ENCODE measurements around the gene SPPL2B.

Gene SPPL2B

DNA sequence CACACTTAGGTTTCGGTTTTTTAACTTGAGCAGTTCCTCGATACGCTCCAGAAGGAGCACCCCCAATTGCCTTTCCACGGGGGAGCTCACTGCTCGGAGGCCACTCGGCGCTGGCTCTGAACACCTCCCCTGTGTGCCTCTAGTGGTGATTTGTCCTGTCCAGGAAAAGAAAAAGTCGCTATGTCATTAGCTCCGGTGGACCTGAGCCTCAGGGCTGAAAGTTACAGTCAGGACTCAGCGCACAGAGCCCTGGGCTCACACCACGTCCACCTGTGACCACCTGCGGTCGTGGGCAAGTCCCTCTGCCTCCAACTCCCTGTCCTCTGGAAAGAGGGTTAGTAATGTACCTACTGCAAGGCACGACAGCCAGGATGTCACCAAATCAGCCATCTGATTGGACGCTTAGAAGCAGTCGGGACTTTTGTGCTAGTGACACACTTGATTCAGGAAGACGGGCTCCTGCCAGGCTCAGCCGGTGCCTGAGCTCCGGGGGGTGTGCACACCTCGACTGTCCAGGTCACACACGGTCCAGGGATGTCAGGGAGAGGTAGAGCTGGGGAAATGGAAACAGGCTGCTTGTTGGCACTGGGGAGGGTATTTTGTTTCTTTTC, 27.7 kb downstream of the SPPL2B start:
- DNase-seq (ENCODE audit: low read depth): no peak

DNA sequence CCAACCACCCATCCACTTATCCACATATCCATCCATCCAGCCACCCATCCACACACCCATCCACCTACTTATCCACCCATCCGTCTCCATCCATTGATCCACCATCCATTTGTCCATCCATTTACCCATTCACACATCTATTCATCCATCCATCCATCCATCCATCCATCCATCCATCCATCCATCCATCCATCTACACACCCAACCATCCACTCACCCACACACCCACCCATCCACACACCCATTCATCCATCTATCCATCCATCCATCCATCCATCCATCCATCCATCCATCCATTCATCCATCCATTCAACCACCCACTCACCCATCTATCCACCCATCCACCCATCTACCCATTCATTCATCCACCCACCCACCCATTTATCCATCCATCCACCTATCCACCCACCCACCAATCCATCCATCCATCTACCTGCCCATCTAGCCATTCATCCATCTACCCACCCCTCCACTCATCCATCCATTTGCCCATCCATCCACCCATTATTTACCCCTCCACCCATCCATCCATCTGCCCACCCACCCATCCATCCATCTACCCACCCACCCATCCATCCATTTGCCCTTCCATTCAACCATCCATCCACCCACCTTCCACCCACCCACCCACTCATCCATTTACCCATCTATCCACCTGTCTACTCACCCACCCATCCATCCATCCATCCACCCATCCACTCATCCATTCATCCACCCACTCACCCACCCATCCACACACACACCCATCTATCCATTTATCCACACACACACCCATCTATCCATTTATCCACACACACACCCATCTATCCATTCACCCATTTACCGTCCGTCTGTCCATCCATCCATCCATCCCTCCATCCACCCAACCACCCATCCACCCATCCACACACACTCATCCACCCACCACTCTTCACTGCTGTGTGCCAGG, 29.1 kb downstream of the SPPL2B start:
- no peak for DNase-seq (ENCODE audit: low read depth)

DNA sequence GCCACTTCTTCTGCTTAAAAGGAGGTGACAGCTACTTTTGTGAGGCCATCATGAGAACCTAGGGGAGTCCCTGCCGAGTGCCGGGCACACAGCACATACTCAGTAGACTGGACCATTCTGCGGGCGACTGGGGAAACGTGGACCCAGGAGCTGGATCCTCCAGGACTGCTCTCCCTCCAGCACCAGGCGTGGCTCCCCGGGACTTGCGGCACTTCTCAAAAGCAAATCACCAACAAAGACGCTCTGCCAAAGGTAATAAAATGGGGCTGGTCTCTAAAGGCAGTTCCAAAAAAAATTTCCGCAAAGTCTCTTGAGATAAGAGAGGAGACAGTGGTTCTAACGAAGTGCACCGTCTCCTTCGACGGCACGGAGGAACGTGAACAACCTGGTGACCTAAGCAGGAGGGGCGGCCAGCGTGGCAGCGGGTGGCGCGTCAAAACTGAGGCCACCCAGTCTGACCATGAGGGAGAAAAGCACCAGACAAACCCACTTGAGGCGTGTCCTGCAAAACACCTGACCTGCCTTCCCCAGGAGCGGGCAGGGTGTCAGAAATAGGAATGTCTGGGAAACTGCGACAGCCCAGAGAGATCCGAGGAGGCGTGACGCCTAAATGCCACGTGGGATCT, 30.2 kb downstream of the SPPL2B start:
- DNase-seq (ENCODE audit: low read depth): no peak

DNA sequence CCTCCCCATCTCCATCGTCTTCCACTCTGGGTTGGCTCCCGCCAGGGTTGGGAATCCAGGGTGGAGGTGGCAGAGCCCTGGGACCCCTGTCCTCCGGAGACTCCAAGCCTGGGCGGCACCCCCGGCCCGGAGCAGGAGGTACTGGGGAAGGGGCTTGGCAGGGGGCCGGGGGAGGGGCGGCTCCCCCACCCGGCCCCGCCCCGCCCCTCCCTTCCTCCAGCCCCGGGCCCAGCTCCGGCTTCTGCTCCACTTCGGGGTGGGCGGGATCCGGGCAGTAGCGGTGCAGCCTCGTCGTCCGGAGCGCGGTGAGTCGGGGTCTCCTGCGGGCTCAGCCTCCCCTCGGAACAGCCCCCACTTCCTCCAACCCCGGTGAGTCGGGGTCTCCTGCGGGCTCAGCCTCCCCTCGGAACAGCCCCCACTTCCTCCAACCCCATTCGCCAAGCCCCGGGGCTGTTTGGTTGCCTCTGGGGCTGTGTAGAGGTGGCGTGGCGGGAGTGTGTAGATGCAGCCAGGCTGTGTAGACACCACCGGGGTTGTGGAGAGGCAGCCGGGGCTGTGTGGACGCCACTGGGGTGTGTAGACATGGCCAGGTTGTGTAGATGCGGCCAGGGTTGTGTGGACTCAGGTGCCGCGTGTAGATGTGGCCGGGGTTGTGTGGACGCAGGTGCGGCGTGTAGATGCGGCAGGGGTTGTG, 31.7 kb downstream of the SPPL2B start, which contains the start of gene TMPRSS9:
TSS of gene TMPRSS9 (plus strand) at position 274 of the 694 bp plus-strand sequence. CDS start 29,521 bp downstream, outside the sequence.
- no peak for DNase-seq (ENCODE audit: low read depth)

DNA sequence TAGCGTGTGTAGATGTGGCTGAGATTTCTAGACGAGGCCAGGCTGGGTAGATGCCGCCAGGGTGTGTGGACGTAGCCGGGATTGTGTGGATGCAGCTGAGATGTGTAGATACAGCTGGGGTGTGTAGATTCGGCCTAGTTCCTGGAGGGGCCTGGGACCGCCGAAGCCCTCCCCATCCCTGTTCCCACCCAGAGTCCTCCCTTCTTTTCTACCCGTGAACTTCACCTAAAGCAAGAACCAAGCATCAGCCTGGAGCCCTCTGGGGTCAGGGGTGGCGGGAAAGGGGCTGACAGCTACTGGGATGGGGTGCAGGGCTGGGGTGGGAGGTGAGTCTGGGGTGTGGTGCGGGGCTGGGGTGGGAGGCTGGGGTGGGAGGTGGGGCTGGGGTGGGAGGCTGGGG, 32.3 kb downstream of the SPPL2B start:
- no peak for DNase-seq (ENCODE audit: low read depth)

DNA sequence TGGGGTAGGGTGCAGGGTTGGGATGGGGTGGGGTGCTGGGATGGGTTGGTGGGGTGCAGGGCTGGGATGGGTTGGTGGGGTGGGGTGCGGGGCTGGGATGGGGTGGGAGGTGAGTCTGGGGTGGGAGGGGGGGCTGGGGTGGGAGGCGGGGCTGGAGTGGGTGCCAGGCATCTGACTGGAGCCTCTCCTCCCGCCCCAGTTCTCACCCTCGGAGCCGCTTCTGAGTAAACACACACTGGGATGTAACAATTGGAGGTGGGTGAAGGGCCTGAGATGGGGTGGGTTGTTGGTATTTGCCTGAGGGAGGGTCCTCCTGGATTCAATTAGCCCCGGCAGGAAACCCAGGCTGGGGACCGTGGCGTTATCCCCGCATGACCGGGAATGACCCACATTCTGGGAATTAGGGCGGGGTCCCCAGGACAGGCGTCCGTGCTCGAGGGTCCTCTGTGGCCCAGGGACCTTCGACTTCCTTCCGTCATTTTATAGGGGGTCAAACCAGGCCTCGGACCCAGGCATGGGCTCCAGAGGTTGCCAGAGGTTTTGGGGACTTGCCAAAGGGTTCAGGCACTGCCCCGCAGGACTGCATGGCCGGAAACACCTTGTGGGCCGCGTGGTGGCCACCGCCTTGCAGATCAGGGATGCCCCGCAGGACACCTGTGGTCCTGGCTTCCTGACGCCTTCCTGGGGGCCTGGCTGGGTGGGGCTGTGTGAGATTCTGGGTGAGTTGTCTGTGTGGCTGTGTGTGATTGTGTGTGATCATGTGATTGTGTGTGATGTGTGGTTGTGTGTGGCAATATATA, 33.0 kb downstream of the SPPL2B start:
- no peak for DNase-seq (ENCODE audit: low read depth)

DNA sequence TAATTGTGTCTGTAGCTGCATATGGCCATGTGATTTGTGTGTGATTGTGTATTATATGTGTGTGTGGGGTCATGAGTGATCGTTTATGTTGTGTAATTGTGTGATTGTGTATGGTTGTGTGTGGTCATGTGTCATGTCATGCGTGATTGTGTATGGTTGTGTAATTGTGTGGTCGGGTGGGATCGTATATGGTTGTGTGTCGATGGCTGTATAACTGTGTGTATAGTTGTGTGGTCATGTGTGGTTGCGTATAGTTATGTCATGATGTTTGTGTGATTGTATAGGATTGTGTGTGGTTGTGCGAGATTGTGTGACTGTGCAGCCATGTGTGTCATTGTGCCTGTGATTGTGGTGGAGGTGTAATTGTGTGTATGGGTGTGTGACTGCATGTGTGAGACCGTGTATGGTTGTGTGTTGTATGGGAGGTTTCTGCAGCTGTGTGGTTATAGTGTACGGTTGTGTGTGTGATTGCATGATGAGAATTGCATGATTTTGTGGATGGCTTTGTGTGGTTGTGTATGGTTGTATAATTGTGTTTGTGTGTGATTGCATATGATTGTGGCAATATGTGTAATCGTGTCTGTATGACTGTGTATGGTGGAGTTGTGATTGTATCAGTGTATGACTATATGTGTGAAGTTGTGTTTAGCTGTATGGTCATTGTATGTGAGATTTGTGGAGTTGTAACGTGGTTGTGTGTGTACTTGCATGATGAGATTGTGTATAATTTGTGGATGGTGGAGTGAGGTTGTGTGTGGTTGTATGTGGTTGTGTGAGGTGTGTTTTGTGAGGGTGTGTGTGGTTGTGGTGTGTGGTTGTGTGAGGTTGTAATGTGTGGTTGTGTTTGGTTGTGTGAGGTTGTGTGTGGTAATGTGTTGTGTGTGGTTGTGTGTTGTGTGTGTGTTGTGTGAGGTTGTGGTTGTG, 33.8 kb downstream of the SPPL2B start:
- no peak for DNase-seq (ENCODE audit: low read depth)

DNA sequence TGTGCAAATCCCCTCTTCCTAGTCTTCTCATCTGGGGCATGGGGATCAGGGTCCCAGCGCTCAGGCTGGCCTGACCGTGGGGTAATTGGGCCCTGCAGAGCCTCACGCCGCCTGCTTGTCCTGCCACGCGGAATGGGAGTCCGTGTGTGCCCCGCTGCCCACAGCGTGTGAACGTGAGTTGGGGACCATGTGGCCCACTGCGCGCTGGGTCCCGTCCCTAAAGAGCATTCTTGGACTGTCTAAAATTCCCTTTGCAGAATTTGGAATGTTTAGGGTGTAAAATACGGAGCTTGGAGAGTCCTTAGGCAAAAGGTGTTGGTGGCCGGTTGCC, 34.5 kb downstream of the SPPL2B start:
- no peak for DNase-seq (ENCODE audit: low read depth)

DNA sequence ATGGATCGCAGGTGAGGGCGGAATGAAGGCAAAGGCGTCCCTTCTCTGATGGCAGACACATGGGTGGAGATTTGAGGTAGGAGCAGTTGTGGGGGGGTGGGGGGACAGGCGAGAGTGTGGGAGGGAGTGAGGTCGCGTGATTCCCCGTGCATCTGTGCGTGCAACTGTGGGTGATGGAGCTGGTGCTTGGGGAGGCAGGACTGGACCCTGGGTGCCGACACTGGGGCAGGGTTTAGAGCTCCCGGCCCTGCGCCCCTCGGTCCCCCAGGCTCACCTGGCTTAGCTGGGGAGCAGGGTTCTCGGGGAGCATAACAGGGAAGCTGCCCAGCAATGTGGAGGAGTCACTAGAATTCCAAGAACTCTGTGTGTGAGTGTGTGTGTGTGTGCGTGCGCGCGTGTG, 34.9 kb downstream of the SPPL2B start:
- DNase-seq (ENCODE audit: low read depth): no peak

DNA sequence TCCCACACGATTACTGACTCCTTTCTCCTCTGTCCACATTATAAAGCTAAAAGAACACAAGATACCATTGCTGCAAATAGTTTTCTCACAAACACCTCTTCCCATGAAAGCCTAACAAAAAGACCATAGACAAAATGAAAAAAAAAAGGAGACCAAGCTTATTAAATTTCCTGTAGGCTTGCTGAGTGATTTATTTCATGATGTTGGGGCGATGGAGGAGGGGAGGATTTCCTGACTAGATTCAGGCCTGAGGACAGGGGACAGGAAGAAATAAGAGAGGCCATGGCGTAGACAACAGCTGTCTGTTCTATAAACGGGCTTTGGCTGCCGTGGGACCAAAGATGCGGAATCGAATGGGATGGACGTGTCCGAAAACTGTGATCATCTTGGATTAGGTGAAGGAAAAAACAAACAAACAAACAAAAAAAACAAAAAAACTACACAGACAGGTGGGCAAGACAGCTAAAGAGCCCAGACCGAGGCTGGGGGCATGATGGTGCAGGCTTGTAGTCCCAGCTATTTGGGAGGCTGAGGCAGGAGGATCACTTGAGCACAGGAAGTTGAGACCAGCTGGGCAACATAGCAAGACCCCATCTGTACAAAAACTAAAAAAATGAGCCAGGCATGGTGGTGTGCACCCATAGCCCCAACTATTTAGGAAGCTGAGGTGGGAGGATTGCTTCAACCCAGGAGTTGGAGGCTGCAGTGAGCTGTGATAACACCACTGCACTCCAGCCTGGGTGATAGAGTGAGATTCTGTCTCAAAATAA, 36.9 kb downstream of the SPPL2B start:
- no peak for DNase-seq (ENCODE audit: low read depth)

DNA sequence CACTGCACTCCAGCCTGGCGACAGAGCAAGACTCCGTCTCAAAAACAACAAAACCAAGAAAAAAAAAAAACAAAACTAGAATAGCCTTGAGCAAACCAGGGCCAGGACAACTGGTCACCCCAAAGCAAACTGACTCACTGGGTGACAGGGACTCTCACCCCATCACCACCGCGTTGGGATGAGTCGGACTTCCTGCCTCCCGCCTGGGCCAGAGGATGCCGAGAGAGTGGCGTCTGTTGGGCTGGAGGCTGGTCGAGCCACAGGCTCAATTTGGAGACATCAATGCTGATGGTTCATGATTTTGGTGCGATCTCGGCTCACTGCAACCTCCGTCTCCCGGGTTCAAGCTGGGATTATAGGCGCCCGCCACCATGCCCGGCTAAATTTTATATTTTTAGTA, 43.2 kb downstream of the SPPL2B start:
- no peak for DNase-seq (ENCODE audit: low read depth)

DNA sequence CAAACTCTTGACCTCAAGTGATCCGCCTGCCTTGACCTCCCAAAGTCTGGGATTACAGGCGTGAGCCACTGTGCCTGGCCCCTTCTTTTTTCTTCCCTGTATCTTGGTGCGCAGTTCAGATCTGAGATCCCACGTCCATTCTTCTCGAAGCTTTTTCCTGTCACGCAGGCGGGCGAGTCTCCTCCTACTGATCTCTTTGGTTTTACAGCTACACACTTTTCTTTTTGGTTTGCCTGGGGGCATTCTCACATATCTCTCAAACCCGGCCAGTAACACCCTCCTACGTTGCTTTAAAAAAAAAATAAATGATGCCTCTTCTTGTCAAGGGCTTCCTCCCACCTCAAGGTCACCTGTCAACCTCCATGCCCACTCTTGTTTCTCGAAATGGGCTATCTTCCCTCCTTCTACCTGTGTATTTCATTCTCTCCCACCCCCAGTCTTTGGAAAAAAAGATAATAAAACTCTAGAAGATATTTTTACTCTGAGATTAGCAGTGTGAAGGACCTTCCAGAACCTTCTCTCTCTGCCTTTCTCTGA, 43.7 kb downstream of the SPPL2B start:
- DNase-seq (ENCODE audit: low read depth): no peak

DNA sequence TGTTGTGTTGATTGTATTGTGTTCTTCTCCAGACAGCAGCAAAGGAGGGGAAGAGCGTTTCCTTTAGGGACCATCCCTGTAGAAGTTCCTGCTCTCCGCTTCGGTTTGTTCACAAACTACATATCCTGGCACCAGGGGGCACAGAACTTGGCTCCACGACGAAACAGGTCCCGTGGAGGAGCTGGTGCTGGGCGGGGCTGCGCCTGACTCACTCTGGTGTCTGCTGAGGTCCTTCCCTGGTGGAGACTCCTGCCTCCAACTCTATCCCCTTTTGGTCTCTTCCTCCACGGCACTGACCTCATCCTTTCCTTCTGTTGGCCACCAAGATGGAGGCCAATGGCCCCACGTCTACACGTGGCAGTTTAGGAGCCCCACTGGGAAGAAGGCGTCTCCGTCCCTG, 46.3 kb downstream of the SPPL2B start:
- DNase-seq (ENCODE audit: low read depth): no peak

DNA sequence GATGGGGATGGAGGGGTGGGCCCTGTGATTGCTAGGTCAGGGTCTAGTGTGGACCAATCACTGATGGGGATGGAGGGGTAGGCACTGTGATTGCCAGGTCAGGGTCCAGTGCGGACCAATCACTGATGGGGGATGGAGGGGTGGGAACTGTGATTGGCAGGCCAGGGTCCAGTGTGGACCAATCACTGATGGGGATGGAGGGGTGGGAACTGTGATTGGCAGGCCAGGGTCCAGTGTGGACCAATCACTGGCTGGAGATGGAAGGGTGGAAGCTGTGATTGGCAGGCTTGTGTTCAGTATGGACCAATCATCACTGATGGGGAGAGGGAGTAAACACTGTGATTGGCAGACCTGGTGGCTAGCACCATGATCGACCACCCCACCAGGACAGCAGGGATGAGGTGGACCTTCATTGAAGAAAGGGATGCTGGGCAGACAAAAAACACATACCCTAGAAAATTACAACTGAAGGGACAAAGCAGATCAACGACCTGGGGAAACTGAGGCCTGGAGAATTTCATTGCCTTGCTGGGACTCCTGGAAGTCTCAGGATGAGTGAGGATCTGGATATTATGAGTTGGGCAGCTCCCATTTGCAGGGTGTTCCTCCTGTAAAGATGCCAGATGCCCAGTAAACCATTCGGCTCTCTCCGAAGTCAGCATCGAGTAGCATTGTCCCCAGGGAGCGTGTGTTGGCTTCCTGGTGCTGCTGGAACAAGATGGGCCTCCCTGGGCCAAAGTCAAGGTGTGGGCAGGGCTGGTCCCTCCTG, 47.1 kb downstream of the SPPL2B start:
- DNase-seq (ENCODE audit: low read depth): no peak

DNA sequence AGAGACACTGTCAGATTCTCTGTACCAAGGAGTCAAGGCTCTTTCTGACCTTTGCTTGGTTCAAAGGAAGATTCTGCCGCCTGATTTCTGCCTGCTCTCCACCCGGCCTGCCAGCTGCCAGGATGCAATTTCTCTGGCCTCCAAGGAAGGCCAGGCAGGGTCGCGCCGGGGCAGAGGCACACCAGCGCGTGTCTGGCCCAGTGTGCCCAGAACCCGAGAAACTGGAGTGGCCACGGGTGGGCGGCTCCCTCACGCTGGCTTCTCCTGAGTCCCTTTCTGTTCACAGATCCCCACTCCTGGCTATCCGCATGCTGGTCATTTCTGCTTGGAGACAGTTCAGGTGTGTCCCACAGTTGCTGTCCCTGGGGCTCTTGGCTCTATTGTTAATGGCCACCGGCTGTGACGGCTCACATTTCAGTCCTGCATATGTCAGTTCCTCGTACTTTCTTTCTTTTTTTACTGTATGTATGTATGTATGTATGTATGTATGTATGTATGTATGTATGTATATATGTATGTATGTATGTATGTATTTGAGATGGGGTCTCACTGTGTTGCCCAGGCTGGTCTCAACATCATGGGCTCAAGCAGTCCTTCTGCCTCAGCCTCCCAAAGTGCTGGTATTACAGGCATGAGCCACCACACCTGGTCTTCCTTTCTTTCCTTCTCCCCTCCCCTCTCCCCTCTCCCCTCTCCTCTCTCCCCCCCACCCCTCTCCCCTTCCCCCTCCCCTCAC, 48.5 kb downstream of the SPPL2B start:
- no peak for DNase-seq (ENCODE audit: low read depth)

DNA sequence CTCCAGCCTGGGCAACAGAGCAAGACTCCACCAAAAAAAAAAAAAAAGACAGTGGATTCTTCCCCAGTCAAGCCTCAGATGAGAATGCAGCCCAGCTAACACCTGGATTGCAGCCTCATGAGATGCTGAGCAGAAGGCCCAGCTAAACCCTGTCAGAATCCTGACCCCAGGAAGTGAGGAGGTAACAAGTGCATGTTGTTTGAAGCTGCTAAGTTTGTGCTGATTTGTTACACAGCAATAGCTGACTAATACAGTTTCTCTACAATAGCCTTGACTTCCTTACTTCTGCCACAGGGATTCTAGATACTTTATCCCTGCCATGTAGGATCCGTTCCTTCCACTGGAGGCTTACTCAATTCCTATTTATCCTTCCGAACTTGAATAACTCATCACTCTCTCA, 52.1 kb downstream of the SPPL2B start:
- no peak for DNase-seq (ENCODE audit: low read depth)

DNA sequence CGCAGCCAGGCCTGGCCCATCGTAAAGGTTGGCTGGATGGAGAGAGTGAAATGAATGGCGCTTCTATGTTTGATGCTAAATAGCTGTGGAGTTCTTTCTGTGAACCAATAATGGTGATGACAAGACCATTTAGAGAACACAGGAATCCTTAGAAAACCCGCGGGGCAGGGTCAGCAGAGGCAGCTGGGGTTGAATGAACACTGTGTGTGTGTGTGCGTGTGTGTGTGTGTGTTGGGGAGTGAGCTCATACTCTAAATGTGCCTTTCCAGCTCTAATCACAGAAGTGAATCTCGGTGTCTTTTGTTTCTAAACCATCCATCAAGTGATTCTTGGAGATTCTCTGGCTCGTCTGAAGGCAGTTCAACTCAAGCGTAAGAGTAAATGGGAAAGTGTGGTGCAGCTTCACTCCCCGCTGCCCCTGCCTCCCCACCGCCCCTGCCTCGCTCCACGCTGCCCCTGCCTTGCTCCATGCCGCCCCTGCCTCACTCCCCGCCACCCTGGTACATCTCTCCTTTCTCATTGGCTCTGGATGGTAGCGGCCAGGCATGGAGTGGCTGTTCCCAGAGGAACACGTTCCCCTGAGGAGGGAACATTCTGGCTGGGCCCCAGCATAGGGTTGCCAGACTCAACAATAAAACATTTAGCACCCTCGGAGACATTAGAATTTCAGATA, 52.8 kb downstream of the SPPL2B start:
- no peak for DNase-seq (ENCODE audit: low read depth)

Measured in stimulated activated CD8-positive, alpha-beta memory T cell treated with anti-CD3 and anti-CD28 coated beads, Interleukin-15, amount 100 ng/mL, for 24 hours (primary cell).